Body of pancreas (tissue), 4 donors: ENCODE results near the gene CSNK2A3.

Experiments
- CTCF ChIP-seq, 7 experiments: fragments of 450-650 bp in 4 of 7; fragments of 200-600 bp in 3 of 7; sonication (generic) in 3 of 7; IDR thresholded peaks; one replicate each; pipeline ENCODE4 v1.5.1; 2016 to 2019; ENCODE audit warnings: antibody characterized with exemption in 7 of 7
- POLR2A ChIP-seq, 3 donors: fragments of 450-650 bp; IDR thresholded peaks; one replicate each; pipeline ENCODE4 v1.6.1; 2016; ENCODE audit warnings: antibody characterized with exemption in 3 of 3, mild to moderate bottlenecking in 2 of 3

DNA sequence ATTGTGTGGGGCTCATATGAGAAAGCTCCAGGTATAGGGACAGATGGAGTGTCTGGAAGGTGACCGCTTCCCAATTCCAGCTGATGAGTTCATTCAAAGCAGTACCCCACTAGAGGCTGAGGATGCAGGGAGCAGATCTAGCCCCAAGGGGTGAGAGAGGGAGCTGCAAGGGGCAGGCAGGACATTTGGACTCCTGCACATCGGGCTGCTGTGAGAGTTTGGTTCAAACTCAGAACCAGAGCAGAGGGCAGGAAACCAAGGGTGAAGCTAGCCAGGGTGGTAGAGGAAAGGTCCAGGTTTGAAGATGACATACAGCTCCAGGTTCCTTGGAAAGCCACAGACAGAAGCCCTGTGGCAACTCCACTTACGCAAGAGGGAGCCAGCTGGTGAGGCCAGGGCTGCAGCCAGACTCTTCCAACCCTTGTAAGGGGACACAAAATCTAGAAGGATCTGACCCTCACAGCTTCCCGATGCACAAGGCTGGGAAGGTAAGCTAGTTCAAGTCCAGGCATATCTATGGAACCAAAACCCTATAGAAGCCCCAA, 1.9 kb downstream of the CSNK2A3 start:
- no peak for TF ChIP-seq POLR2A (IDR thresholded peaks at IDR 0.05)
- no peak for TF ChIP-seq CTCF (IDR thresholded peaks at IDR 0.05)
